Thymus (tissue), 11 donors: Measurements from ENCODE around the gene FIBP. TPM values are rescaled to one million over a fixed set of nuclear protein-coding genes. Genes with fewer than 3 reads are reported as not detected.

ENCODE experiments used
- DNase-seq, 9 donors: peaks; one replicate each; pipeline ENCODE4 v3.0.0-alpha.2; 2013; ENCODE audit warnings: low spot score in 9 of 9, low read depth in 6 of 9, missing footprints in 1 of 9
- H3K27ac ChIP-seq, 2 donors: one replicate each; pipeline ENCODE4 v1.5.1; 2013; ENCODE audit warnings: control low read depth in 1 of 2, low read depth in 1 of 2, low read length in 1 of 2, mild to moderate bottlenecking in 1 of 2, moderate library complexity in 1 of 2
- H3K27me3 ChIP-seq, 2 donors: one replicate each; pipeline ENCODE4 v1.5.1; 2013; ENCODE audit warnings: low read length in 1 of 2; ENCODE audit not compliant: control insufficient read depth in 2 of 2, insufficient read depth in 1 of 2
- H3K36me3 ChIP-seq, 2 donors: one replicate each; pipeline ENCODE4 v1.5.1; 2013; ENCODE audit warnings: low read length in 1 of 2, mild to moderate bottlenecking in 1 of 2, moderate library complexity in 1 of 2; ENCODE audit not compliant: control insufficient read depth in 2 of 2, insufficient read depth in 2 of 2
- H3K4me1 ChIP-seq, 2 donors: one replicate each; pipeline ENCODE4 v1.5.1; 2013; ENCODE audit warnings: low read length in 2 of 2; ENCODE audit not compliant: control insufficient read depth in 2 of 2, insufficient read depth in 2 of 2
- H3K4me3 ChIP-seq, 2 donors: one replicate each; pipeline ENCODE4 v1.5.1; 2013; ENCODE audit warnings: low read length in 2 of 2, control low read depth in 1 of 2, mild to moderate bottlenecking in 1 of 2
- H3K9me3 ChIP-seq, 2 donors: one replicate each; pipeline ENCODE4 v1.5.1; 2013; ENCODE audit warnings: low read length in 1 of 2, mild to moderate bottlenecking in 1 of 2; ENCODE audit not compliant: control insufficient read depth in 2 of 2, insufficient read depth in 1 of 2
- WGBS: extraction: QIAGEN DNeasy Blood & Tissue Kit; methylation state at CpG from one replicate; pipeline ENCODE4 v1.1.7; 2013; 5-methylcytosine and 5-hydroxymethylcytosine counted together
- polyA plus RNA-seq: library from polyadenylated mRNA; stranded (reverse); fragments of 200-250 nt; gene quantifications from one replicate; pipeline ENCODE4 v1.2.3, GENCODE V29; 2013
- total RNA-seq: library from RNA; stranded (reverse); fragments of 120-200 nt; gene quantifications from one replicate; pipeline ENCODE4 v1.2.4, GENCODE V29; 2013
- donor health status: healthy.

FIBP gene
- total and polyA plus RNA-seq, 2 donors: 70.9 to 71.0 TPM

GRCh38 chr11:65917434-65918210 is 29.4 kb upstream of the FIBP start:
- Histone ChIP-seq H3K4me1 (peaks cover 28 to 36% of the 10 kb centered on the region in 2 donors), H3K9me3 (no peaks in the 10 kb centered on the region), H3K27ac (no peak overlapping the region), H3K4me3 (peak overlapping the region; percentile 88 to 89), H3K27me3 (no peaks in the 10 kb centered on the region), H3K36me3 (peaks cover 15 to 28% of the 10 kb centered on the region in 2 donors)
- WGBS: 95% methylated on average over 35 of the region's 35 CpGs
- no peak for DNase-seq

- H3K4me1 ChIP-seq: peaks cover 28 to 40% of the 10 kb centered on the region in 2 donors
- WGBS: 97% methylated on average over 3 of the region's 3 CpGs
- no peak overlapping the region for H3K4me3 ChIP-seq
- H3K27me3 ChIP-seq: no peaks in the 10 kb centered on the region
- DNase-seq: no peak
- no peak overlapping the region for H3K27ac ChIP-seq
- H3K9me3 ChIP-seq: no peaks in the 10 kb centered on the region
- H3K36me3 ChIP-seq: peaks cover 9 to 22% of the 10 kb centered on the region in 2 donors
Observed at GRCh38 chr11:65917077-65917433, 28.8 kb upstream of the FIBP start.

GRCh38 chr11:65916391-65916790 is 28.1 kb upstream of the FIBP start:
- WGBS: 93% methylated on average over 7 of the region's 7 CpGs
- DNase-seq: no peak
- Histone ChIP-seq H3K4me3 (no peak overlapping the region), H3K36me3 (peaks cover 6 to 18% of the 10 kb centered on the region in 2 donors), H3K9me3 (no peaks in the 10 kb centered on the region), H3K27me3 (no peaks in the 10 kb centered on the region), H3K4me1 (peaks cover 28 to 44% of the 10 kb centered on the region in 2 donors), H3K27ac (no peak overlapping the region)

DNA sequence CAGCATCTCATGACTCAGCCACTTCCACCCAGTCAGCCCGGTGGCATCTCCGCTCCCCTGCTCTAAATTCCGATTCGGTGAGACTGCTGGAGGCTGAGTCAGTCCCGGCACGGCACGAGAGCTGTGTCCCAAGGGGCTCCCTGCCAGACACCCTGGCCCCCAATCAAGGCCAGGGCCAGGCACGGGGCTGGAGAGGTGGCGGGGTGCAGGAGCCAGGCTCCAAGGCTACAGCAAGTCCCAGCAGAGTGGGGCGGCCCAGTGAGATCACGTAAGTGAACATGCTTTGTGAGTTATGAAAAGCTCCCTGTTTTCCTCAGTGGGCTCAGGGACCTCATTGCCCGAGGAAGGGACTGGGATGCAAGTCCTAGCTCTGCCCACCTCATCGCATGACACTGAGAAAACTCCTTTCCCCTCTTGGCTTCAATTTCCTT is 27.6 kb upstream of the FIBP start:
- no peak overlapping the region for H3K4me3 ChIP-seq
- peak overlapping the region in 1 of 2 donors; percentile 36 for H3K27ac ChIP-seq
- peaks cover 26 to 41% of the 10 kb centered on the region in 2 donors for H3K4me1 ChIP-seq
- WGBS: 75% methylated on average over 13 of the region's 13 CpGs
- H3K27me3 ChIP-seq: no peaks in the 10 kb centered on the region
- peaks cover 6 to 13% of the 10 kb centered on the region in 2 donors for H3K36me3 ChIP-seq
- no peak for DNase-seq
- H3K9me3 ChIP-seq: no peaks in the 10 kb centered on the region

- Histone ChIP-seq H3K27me3 (no peaks in the 10 kb centered on the region), H3K27ac (no peak overlapping the region), H3K4me3 (no peak overlapping the region), H3K4me1 (peaks cover 20 to 36% of the 10 kb centered on the region in 2 donors), H3K9me3 (no peaks in the 10 kb centered on the region), H3K36me3 (peaks cover 3 to 8% of the 10 kb centered on the region in 2 donors)
- 85% methylated on average over 10 of the region's 10 CpGs for WGBS
- DNase-seq: no peak
Observed at GRCh38 chr11:65915101-65915820, 27.0 kb upstream of the FIBP start.

GRCh38 chr11:65912845-65913244 is 24.6 kb upstream of the FIBP start:
- Histone ChIP-seq H3K4me1 (peaks cover 13 to 31% of the 10 kb centered on the region in 2 donors), H3K27ac (peak overlapping the region in 1 of 2 donors; percentile 48), H3K4me3 (no peak overlapping the region), H3K36me3 (peaks cover 3 to 8% of the 10 kb centered on the region in 2 donors), H3K9me3 (no peaks in the 10 kb centered on the region), H3K27me3 (no peaks in the 10 kb centered on the region)
- WGBS: 92% methylated on average over 4 of the region's 4 CpGs
- peak in 1 of 9 donors; percentile 24 for DNase-seq

- no peak for DNase-seq
- H3K27me3 ChIP-seq: no peaks in the 10 kb centered on the region
- WGBS: 57% methylated on average over 14 of the region's 14 CpGs
- no peak overlapping the region for H3K27ac ChIP-seq
- H3K4me3 ChIP-seq: no peak overlapping the region
- H3K36me3 ChIP-seq: peaks cover 0 to 2% of the 10 kb centered on the region in 2 donors
- no peaks in the 10 kb centered on the region for H3K9me3 ChIP-seq
- H3K4me1 ChIP-seq: peaks cover 5 to 22% of the 10 kb centered on the region in 2 donors
Observed at GRCh38 chr11:65911682-65912568, 23.7 kb upstream of the FIBP start.

DNA sequence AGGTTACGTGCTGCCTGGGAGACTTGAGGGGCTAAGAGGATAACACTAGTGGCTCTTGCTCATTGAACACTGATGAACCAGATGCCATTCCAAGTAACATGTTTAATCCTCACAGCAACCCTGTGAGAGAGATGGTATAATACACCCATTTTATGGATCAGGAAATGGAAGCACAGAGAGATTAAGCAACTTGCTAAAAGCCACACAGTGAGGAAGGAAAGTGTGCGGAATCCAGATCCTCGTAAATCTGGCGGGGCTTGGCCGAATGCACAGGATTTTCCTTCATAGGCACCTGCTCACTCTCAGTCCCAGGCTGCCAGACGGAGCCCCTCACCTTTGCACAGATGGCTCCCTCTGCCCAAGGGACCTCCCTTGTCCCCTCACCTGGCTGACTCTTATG is 19.6 kb upstream of the FIBP start:
- H3K27me3 ChIP-seq: peaks cover 0 to 8% of the 10 kb centered on the region in 2 donors
- peaks cover 0 to 22% of the 10 kb centered on the region in 2 donors for H3K4me1 ChIP-seq
- no peak overlapping the region for H3K4me3 ChIP-seq
- H3K36me3 ChIP-seq: no peaks in the 10 kb centered on the region
- H3K27ac ChIP-seq: no peak overlapping the region
- H3K9me3 ChIP-seq: no peaks in the 10 kb centered on the region
- no peak for DNase-seq
- WGBS: 97% methylated on average over 6 of the region's 6 CpGs
